GM19455 (cell line): ENCODE measurements around the gene CEP44.
"Not testable (repeated sequence)": the region's sequence is repeated elsewhere in the genome, so short reads cannot be mapped to it uniquely, and the experiment has no call there.

ENCODE experiments used
- ATAC-seq: cut with Tn5 transposase; IDR thresholded peaks from one replicate; pipeline ENCODE4 v1.9.1; 2021; ENCODE audit not compliant: unreplicated experiment

Gene CEP44, protein sequence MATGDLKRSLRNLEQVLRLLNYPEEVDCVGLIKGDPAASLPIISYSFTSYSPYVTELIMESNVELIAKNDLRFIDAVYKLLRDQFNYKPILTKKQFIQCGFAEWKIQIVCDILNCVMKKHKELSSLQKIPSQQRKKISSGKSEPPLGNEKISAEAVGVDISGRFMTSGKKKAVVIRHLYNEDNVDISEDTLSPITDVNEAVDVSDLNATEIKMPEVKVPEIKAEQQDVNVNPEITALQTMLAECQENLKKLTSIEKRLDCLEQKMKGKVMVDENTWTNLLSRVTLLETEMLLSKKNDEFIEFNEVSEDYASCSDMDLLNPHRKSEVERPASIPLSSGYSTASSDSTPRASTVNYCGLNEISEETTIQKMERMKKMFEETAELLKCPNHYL

DNA sequence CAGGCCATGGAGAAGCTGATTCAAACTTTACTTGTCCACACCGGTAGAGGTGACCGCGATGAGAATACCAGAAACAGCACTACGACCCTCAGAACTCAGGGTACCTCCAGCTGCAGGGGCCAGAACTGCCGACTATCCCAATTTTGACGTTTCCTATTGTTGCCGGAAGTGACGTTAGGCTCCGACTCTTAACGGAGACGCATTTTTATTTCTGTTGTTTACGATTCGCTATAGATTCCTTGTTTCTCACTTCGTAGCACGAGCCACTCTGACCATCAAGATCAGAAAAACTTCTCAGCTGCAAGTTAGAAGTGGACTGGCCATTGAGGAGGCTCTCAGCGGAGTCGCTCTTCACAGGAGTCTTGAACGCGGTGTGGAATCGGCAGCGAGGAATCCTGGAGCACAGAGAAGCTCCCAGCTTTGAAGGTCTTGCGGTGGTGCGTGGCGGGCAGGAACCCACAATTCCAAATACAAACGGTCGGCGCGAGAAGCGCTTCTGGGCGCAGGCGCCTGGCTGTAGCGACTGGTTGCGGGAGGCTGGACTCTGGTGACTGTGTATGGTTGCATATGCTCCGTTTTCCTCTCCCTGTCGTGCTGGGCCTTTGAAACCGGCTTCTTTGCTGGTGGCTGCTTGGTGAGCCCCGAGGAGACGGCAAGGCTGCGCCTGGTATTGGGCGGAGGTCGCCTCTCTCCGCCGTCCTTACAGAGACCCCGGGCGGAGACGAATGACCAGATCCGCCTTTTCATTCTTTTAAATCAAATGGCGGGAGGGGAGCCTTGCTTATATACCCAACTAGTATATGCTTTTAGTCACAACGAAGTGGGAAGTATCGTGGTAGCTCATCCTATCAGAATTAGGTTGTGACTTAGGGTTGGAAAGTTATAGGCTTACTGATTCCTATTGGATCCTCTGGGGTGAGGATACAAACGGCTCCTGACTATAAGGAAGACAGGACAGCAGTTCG lies at the start of gene CEP44, which contains the start of gene FBXO8:
Gene CEP44 (plus strand): TSS at position 405 of the 965 bp plus-strand sequence. CDS start 15,211 bp downstream, outside the sequence.
Gene FBXO8 (minus strand): TSS at position 161 of the 965 bp plus-strand sequence. CDS start 20,575 bp downstream, outside the sequence.
- peak; percentile 70 for ATAC-seq

DNA sequence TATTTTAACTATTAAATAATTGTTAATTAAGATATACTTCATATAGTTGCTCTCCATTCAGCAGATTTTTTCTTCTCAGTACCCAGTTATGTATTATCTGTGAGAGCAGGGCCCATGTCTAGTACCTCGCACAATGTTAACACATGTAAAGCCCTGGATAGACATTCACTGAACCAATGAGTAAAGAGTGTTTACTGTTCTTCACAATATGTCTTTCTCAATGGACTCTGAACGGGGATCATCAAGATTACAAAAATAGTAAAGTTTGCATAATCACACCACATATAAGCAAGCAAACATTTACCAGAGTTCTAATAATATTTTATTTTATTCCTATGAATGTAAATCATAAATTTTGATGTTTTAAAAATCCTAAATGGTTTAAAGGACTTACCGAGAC lies 47.4 kb upstream of the CEP44 start:
- ATAC-seq = no peak

DNA sequence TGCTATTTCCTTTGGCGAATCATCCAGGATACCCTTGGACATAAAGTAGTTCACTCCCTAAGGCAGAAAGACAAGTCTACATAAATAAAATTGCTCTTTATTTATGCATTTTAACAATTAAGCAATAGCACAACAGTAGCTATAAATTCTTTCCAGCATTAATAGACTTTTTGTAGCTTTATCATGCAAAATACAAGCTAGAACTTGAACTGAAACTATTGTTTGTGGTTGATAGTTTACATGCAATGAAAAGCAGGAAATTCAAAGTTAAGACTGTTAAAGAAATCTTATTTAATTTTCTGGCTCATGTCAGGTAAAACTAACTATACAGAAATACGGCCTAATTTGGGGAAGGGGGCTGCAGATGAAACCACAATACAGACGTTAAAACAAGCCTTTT lies 42.5 kb upstream of the CEP44 start:
- ATAC-seq = no peak

DNA sequence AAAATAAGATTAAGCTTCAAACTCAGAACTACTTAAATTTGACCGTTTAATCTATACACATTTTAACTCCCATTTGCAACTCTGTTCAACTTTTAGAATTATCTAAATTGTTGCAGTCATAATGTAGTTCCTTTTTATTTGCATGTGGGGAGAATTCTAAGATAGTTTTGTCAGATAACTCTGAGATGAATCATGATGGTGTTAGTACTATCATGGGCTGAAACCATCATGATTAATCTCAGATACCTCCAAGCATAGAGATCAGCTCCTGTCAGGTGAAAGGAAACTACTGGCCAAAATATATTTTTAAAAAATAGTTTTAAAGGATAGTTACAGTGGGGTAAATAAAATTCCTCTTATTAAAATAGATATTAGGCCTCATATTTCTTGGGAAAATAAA lies 39.3 kb upstream of the CEP44 start:
- no peak for ATAC-seq

DNA sequence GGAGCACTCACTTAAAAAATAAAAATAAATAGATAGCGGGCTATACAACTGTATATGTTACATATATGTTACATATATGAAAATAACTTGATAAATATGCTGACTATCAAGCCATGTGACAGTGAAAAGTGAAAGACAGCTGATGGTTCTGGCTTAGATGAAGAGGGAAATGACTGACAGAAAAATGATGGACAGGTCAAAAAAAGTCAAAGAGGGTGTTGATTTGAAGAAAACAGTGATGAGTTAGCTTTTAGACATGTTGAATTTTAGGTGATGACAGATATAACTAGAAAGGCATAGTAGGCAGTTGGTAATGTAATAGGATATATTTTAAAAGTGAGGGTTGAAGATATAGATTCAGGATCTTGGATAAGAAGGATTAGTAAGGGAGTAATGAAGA lies 38.0 kb upstream of the CEP44 start:
- no peak for ATAC-seq

DNA sequence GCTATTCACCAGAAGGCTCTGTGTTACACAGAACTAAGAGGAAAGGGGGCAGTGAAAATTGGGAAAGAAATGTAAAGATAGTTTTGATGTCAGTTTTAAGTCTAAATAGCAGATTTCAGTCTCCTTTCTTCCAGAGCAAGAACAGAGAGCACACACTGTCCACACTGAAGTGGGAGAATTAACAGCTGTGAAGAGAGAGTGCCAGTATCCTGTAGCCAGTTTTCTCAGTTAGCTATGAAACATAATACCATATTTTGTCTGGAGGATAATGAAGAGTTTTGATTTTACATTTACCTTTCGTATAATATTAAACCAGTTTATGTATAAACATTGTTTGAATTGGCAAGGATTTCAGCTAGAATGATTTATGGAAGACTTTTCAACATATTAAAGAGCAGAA lies 35.3 kb upstream of the CEP44 start:
- no peak for ATAC-seq

DNA sequence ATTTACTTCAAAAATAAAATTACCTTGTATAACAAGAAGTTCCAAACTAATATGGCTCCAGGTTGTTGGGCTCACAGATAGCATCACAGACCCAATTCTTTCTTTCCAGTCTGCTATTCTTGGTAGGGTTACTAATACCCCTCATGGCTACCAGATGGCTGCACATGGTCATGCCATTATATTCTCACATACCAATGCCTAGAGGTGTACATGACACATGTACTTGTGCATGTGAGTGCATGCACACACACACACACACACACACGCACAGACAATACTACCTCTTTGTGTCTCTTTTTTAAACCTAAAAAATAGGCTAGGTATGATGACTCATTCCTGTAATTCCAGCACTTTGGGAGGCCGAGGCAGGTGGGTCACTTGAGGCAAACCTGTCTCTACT lies 31.3 kb upstream of the CEP44 start:
- no peak for ATAC-seq

DNA sequence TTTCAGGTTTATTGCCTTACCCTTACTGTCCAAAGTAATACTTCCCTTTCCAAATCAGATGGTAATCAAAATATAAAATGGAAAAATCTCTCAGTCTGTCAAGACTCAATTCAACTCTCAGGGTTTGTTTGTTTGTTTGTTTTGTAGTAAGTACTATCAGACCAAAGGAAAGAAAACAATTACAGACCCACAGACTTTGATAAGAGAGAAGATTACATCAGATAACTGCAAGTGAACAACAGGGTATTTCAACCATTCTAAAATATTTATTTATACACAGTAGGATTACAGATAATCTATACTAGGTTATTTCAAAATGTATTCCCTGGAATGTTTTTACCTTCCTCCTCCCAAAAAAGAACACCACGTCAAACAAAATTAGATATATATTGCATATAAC lies 29.1 kb upstream of the CEP44 start:
- ATAC-seq = no peak

DNA sequence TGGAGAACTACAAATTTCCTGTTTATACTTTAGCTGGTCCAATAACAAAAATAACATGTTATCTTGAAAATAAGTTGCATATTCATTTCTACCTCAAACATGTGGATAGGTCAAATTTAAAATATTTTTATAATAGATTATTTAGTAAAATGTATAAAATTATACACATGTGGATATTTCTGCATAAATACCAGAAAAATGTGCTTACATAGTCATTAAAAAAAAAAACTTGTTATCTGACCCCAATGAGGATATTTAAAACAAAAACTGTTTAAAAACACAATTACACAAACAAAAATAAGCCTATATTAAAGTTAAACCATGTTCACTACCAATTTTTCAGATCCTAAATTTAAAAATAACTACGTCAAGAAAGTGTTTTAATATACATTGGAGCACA lies 28.3 kb upstream of the CEP44 start:
- no peak for ATAC-seq

DNA sequence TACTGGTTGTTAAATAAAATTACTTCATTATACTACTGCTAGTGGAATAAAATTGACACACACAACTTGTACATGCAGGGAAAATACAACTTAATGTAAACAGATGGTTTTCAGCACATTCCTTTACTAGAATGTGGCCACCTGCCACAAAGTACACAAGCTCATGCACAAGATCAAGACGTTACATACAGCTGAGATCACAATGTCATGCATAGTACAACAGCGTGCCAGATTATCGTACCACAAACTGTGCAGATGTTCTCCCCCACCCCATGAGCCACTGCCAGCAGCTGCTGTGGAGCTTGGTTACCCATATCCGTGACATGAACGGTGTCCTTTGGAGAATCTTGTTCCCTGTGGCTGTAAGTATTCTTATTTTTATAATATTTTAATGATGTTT lies 27.9 kb upstream of the CEP44 start:
- no peak for ATAC-seq

DNA sequence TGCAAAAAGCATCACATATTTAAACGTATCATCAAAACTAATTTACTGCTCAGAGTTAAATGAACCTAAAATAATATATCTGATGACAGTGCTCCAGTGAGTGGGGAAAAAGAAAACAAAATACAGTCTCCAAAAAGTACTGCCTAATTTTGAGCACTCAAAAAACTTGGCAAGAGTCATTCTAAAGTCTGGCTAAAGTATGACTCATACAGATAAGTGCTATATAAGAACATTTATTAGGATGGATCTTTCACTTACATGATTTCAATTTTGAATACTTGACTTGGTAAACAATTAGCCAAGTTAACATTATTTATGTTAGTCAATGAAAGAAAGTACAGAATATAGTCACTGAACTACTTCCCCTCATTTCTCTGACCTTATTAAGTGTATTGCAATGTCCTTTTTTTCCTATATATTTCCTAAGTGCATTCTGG lies 27.4 kb upstream of the CEP44 start:
- no peak for ATAC-seq

DNA sequence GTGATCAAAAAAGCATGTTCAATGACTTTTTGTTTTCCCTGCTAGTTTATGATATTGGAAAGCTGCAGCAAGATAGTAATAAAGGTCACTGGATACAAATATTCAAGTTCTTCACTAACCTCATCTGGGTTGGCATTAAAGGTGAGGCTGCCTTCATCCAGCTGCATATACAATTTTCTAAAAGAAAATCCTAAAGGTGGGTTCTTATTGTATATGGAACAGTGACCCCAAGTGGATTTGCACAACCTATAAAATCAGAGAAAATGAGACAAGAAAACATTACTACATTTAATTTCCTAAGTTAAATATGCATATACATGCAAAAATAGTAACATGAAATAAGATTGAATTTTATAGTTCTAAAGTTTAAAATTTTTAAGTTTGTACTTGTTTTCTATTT lies 24.1 kb upstream of the CEP44 start:
- no peak for ATAC-seq

DNA sequence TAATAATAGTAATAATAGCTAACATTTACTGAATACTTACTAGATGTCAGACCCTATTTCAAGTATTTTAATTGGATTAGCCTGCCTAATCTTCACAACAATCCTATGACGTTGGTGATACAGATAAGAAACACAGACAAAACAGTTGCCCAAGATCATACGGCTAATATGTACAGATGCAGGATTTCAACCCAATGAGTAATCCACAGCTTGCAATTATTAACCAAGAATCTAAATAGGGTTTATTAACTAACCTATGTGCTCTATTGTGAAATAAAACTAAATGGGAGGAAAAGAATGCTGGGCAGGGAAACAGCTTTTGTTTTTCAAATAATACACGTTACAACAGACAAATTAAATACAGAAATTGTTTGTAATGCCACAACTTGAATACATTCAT lies 23.6 kb upstream of the CEP44 start:
- ATAC-seq = no peak

DNA sequence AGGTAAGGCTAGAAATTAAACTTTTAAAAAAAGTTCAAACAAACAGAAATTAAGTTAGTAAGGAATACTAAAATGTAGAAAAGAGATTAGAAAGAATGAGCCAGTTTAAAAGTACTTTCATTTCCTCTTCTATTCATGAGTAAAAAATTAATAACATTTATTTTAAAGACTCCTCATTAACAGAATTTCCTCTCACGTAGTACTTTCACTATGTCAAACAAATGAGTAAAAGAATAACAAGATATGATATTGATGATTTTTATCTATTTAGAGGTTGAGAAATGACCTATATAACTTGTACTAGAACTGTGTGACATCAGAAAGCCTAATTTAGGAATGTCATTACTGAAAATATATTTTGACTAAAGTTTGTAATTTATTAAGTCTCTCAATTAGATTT lies 22.3 kb upstream of the CEP44 start:
- ATAC-seq = not testable (repeated sequence)

DNA sequence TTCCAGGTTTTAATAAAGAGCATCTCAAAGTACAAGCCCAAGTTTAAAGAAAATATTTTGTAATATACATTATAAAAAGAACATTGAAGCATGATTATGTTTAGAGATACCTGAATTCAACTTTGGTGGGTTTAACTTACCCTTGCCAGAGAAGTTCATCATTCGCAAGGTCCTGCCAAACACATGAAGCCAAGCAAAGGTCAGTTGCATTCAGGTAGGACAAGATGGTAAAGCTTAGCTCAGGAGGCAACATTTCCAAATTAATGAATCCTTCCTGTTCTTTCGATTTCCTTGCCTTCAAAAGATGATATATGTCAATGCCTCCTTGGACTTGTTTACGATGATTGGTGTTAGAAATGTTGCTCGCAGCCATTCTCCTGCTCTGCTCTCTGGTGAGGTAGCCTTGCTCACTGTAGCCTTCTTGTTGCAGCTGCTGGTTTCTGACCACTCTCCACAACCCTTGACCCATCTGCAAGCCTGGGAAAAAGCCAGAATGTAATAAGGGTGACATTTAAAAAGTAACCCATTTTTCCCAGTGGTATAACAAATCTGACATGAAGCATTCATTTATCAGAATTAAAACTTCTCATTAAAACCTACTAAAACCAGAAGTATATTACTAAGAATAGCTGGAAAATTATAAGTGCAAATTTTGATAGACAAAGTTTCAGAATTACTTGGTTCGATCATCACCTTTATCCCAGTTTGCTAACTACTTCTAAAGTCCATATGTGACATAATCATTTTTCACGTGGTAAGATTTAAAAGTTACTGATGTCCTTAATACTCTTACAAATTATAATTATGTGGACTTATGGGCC lies 20.9 kb upstream of the CEP44 start:
- ATAC-seq = no peak

DNA sequence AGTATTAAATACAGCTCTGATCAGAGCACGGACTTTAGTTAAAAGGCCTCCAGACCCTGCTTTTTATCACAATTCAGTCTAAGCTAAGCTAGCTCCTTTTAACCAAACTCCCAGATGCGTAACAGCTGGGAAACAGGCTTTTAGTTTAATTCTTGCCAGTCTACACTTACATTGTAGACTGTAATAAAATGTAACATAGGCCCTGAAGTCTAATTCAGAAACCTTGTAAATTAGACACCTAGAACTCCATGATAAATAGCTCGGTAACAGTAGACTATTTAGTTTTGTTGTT lies 20.3 kb upstream of the CEP44 start:
- no peak for ATAC-seq

DNA sequence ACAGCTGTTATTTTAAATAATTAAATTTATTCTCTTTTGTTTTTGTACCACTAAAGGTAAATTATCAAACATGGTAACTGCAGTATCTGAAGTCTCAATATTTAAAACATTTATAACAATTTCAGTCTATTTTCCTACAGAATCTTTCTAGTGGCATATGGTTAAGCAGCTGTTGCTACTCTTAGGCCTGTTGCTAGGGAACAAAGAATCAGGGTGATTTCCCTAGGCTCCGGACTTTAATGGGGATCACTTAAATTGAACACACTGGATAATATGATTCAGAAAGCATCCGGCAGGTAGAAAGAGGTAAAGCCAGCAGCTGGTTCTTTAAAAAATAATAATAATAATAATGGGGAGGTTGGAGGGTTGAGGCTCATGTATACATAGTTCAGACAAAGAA lies 17.8 kb upstream of the CEP44 start:
- no peak for ATAC-seq

DNA sequence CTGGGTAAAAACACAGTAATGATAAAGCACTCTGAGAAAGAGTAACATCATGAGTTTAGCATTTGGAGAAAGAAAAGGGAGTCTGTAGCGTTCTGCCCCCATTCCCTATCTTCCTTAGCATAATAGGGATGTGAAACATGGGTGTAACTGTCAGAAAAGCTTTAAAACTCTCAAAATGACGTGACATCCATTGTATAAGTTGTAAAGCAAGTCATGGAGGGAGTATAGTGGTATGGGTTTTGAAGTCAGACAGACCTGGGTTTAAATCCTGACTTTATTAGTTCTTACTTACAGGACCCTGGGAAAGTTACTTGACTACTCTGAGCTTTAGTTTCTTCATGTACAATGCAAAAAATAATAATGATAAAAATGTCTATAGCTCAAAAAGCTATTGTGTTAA lies 17.3 kb upstream of the CEP44 start:
- no peak for ATAC-seq

DNA sequence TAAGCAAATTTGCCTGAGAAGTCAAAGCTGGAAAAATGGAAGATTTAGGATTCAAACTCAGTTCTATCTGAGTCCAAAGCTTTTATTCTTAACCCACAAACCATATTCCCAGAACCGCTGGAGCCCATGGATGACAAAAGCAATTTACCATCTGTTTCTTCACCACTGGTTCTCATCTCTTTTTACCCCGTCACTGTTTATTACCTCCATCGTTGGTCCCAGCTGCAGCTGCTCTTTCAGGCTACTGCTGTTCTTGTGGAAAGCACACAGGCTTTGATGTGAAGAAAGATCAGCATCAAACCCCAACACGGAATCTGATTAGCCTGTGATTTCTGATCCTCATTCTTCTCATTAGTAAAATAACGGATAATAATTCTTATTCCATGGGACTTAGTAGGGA lies 9.8 kb upstream of the CEP44 start:
- ATAC-seq = no peak

DNA sequence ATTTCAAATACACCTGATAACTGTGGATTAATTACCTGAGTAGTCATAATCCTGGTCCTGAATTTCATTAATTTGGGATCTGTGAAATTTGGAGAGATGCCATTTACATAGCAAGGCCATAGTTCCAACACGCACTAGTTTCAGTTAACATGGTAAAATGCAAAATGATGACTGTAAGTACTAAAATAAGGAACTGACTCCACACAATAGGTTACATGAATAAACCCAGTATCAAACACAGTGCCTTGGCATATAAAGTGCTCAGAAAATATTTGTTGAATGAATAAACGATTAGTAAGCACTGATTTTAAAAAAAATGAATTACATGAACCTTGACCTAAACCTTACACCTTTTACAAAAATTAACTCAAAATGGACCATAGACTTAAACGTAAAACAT lies 9.3 kb upstream of the CEP44 start:
- no peak for ATAC-seq

DNA sequence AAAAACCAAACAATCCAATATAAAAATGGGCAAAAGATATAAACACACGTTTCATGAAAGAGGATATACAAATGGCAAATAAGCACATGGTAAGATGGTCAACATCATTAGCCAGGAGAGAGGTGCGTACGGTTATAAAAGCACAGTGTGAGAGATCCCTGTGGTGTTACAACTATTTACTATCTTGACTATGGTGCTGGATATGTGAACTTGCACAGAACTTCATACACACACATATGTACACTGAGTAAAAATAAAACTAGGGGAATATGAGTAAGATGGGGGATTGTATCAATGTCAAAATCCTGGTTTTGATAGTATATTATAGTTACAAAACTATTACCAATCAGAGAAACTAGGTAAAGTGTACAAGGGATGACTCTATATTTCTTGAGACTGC lies 8.6 kb upstream of the CEP44 start:
- no peak for ATAC-seq
